Activated naive CD4-positive, alpha-beta T cell treated with Interleukin-2 at 50 U/mL for 16 hours (primary cell): ENCODE measurements around the gene MDM2.

Source experiments
- DNase-seq: peaks from one replicate; pipeline ENCODE4 v3.0.0-alpha.2; 2020

Gene MDM2

GRCh38 chr12:68882251-68882964, 74.4 kb downstream of the MDM2 start:
- DNase-seq = no peak

DNA sequence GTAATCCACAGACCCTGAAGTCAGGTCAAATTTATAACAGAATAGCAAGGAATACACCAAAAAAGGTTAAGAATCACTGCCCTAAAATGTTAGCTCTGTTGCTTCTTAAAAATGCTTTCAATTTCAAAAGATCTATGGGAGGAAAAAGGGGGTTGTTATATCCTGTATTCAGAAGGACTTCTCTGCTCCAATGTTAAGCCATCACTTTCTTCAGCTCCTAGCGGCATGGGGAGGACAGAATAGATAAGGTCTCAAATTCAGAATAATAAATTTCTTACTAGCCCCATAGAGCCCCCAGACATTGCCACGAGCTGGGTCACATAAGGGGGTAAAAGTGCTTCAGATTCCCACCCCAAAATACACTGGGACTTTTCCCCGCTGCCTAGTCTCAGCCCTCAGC, 75.2 kb downstream of the MDM2 start:
- no peak for DNase-seq

- no peak for DNase-seq
Measured at GRCh38 chr12:68884251-68884650, 76.3 kb downstream of the MDM2 start.

DNA sequence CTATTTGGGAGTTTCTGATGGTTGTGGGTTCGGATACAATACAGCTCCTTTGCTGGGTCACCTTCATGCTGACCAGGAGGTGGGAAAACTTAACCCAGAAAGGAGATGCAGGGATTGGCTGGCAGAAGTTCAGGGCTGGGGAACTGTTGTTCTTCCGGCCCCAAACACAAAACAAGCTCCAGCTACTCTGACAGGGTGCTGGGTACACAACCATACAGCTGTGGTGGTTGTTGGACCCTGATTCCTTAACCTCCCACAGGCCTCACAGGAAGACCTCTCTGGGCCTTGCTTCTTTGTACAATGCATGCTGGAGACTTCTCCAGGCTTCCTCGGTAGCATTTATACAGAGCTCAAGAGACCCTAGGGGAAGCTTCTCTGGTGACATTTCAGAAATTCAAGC, 77.4 kb downstream of the MDM2 start:
- no peak for DNase-seq

DNA sequence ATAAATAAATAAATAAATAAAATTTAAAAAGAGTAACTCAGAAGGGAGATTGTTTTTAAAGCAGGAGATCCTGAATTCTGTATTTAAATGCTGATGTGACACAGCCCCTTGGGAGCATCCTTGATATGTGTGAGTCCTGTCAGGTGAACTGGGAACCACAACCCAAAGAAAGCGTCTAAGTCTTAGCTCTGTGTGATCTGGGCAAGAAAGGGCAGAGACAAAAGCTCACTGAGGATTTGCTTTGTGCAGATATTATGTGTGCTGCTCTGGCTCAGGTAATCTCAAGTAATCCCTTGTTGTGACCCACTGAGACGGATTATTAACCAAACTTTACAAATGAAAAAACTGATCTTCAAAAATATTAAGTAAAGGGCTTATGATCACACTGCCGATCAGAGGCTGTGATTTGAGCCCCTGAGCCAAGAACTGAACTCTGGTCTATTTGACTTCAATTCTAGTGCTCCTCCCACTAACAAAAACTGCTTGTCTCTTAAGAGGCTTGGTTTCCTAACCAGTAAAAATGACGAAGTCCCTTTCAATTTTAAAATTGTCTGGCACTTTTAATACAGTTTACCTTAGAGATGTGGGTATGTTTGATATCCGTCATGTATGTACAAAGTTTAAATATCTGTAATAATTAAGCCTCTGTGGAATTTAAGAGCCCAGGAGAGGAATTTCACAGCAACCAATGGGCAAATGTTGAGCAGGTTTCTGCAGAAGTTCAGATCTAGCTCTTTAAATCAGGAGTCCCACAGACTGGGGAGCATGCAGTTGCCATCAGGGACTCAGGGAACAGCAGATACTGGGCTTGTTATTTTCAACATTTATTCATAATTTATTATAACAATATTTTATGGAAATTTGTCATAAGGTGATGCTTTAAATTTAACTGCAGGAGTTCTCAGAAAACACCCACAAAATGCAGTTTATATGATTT, 78.9 kb downstream of the MDM2 start:
- DNase-seq = no peak

DNA sequence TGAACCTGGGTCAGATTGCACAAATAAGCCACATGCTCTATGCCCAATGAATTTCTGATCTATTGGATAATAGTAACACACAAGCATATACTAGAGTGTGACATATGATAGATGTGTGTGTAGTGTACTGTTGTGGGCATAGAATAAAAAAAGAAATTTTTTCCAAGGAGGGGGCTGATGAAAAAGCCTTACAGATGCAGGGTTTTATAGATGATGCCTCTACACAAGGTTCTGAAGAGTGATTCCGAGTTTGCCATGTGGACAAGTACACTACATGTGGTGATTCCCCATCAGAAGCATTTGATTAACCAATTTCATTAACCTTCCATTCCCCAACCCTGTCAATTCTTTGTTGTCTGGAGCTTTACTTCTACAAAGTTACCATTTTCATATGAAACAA, 79.7 kb downstream of the MDM2 start:
- no peak for DNase-seq

GRCh38 chr12:68888243-68888642, 80.3 kb downstream of the MDM2 start:
- DNase-seq = no peak

DNA sequence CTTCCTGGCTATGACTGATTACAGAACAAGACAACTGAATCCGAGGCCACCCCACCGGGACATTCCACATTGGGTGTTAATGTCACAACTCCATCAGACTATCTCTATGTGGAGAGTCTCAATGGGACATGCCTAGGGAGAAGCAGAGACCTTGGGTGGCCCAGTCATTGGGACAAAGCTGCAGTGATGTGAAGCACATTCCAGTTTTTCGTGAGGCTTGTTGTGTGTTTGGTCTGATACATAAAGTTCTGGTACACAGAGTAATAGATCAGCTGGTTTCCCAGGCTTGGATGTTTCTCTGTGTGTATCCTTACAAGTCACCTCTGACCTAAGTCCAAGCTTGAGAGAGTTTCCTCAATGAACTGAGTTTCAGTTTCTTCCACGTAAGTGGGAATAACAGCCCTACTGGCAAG, 82.7 kb downstream of the MDM2 start:
- no peak for DNase-seq

GRCh38 chr12:68891141-68891540, 83.2 kb downstream of the MDM2 start:
- DNase-seq = no peak

GRCh38 chr12:68893201-68893600, 85.2 kb downstream of the MDM2 start:
- no peak for DNase-seq

GRCh38 chr12:68893741-68894140, 85.8 kb downstream of the MDM2 start:
- no peak for DNase-seq

DNA sequence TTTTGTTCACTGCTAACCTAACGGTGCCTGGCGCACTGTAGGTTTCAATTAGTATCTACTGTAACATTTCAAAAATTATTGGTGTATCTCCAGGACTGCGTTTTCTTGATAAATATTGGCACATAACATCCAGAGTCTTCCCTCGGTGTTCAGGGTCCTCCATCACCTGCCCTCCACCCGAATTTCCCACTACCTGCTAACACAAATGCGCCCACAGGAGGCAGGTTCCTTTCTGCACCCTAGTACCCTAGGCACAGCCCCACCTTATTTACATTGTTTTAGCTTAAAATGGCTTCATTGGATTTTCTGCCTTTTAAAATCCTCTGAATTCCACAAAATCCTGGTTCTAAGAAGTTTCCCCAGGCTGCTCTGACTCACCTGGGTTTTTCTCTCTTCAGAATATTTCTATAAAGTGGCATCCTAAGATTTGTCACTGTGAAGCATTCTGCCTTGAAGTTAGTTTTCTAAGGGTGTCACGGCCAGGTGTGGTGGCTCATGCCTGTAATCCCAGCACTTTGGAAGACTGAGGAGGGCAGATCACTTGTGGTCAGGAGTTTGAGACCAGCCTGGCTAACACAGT, 86.4 kb downstream of the MDM2 start:
- no peak for DNase-seq

GRCh38 chr12:68896881-68897540, 89.0 kb downstream of the MDM2 start:
- DNase-seq = no peak

DNA sequence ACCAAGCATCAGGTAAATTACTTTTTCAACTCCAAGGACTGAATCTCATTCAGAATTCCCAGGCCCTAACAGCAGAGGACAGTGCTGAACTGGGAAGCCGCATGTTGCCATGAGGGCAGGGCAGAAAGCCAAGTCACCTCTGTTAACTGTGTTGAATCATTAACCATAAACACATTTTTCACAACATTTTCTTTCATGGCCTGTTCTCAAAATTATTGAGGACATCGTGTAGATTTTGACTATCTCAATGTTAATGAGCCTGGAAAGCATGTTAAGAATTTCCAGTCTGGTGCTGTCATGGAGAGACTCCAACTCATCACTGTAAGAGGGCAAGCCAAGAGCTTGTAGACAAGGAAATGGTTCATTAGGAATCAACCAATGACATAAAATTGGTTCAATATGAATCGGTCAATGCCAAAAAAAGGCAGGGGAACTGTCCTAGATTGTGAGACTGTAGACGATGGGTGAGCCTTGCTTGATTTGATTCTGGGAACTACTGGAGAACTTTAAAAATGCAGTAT, 91.3 kb downstream of the MDM2 start:
- no peak for DNase-seq

DNA sequence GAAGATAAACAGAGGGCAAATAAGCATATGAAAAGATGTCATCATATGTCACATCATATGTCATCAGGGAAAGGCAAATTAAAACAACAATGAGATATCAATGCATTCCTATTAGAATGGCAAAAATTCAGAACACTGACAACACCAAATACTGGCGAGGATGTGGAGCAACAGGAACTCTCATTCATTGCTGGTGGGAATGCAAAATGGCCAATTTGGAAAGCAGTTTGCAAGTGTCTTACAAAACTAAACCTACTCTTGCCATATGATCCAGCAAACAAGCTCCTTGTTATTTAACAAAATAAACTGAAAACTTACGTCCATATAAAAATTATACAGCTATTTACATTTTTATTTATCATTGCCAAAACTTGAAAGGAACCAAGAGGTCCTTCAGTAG, 92.3 kb downstream of the MDM2 start:
- no peak for DNase-seq
